K562 (cell line): ENCODE data around the gene AP3B1. TPM values are rescaled to one million over a fixed set of nuclear protein-coding genes. Genes with fewer than 3 reads are reported as not detected.
A peak's percentile ranks its signal among the peaks of the same experiment; 100 is the strongest.

ENCODE experiments used
- ATAC-seq: fragments of 200-7000 bp; cut with Tn5 transposase; 3 replicates; pipeline ENCODE4 v1.9.1; 2020; ENCODE audit warnings: moderate library complexity
- BruUV-seq: library from RNA; stranded (reverse); fragments of 400-500 nt; replicated peaks from 2 replicates; lab custom pipeline; 2021; lab: Mats Ljungman, UMichigan
- CTCF ChIA-PET: fragments of 300-600 bp; formaldehyde crosslinking; extraction: SDS; loops from one replicate; lab custom pipeline; 2021; ENCODE audit warnings: low intra/inter-chr PET ratio; lab: Yijun Ruan, JAX
- POLR2A ChIA-PET: fragments of 300-600, 350-650 bp; sonication (Branson Sonifier 250); formaldehyde crosslinking; extraction: SDS; loops from one replicate; lab custom pipeline; 2021; ENCODE audit warnings: antibody characterized with exemption, inconsistent platforms; lab: Yijun Ruan, JAX
- DNase-seq, 4 experiments: peaks; one replicate each; pipeline versions ENCODE4 v3.0.0 to v3.0.0-alpha.2; 2011 to 2018; ENCODE audit warnings: low spot score in 3 of 4, mixed read lengths in 3 of 4; ENCODE audit errors: extremely low read depth in 1 of 4
- FAIRE-seq: peaks from 2 replicates; lab custom pipeline; 2011; peaks lifted over from hg19 to GRCh38; lab: Jason Lieb, UNC
- H2AFZ ChIP-seq: 2 replicates; pipeline ENCODE4 v1.6.0; 2011; ENCODE audit warnings: low read depth, low read length, control low read depth, inconsistent platforms
- H3K27ac ChIP-seq: fragments of 200-600 bp; 3 replicates; pipeline ENCODE4 v1.8.0; 2011; ENCODE audit warnings: low read depth, mild to moderate bottlenecking, control low read depth, inconsistent platforms, low read length, moderate library complexity, mixed read lengths; ENCODE audit errors: extremely low read depth
- H3K27me3 ChIP-seq, 2 experiments: fragments of 300-600 bp in 1 of 2; 2 replicates in 1 of 2; 3 replicates in 1 of 2; pipeline versions ENCODE4 v1.6.0 to v1.8.0; 2011; ENCODE audit warnings: inconsistent platforms in 2 of 2, low read length in 2 of 2, mild to moderate bottlenecking in 1 of 2, mixed read lengths in 1 of 2, moderate library complexity in 1 of 2; ENCODE audit not compliant: control insufficient read depth in 2 of 2, insufficient read depth in 2 of 2
- H3K36me3 ChIP-seq: fragments of 300-600 bp; 3 replicates; pipeline ENCODE4 v1.8.0; 2011; ENCODE audit warnings: mild to moderate bottlenecking, low read length, inconsistent platforms; ENCODE audit not compliant: control insufficient read depth, insufficient read depth
- H3K4me1 ChIP-seq, 2 experiments: fragments of 200-600 bp in 1 of 2; replicated peaks in 1 of 2; 2 replicates in 1 of 2; 3 replicates in 1 of 2; pipeline versions ENCODE4 v1.5.1 to v1.8.0; 2011; ENCODE audit warnings: inconsistent platforms in 2 of 2, low read length in 2 of 2, mild to moderate bottlenecking in 1 of 2, mixed read lengths in 1 of 2, moderate library complexity in 1 of 2; ENCODE audit not compliant: control insufficient read depth in 2 of 2, insufficient read depth in 2 of 2
- H3K4me2 ChIP-seq: 2 replicates; pipeline ENCODE4 v1.6.1; 2011; ENCODE audit warnings: low read length, control low read depth, inconsistent platforms, mixed read lengths; ENCODE audit not compliant: insufficient read depth
- H3K4me3 ChIP-seq: fragments of 200-600 bp; sonication (generic), shearing (Covaris generic); 2 replicates; pipeline ENCODE4 v1.5.1; 2016; ENCODE audit warnings: control low read depth, inconsistent platforms
- H3K79me2 ChIP-seq: fragments of 200-600 bp; 3 replicates; pipeline ENCODE4 v1.8.0; 2011; ENCODE audit warnings: low read length, inconsistent platforms; ENCODE audit not compliant: control insufficient read depth, insufficient read depth
- H3K9ac ChIP-seq, 2 experiments: 2 replicates each; pipeline versions ENCODE4 v1.6.0 to v1.6.1; 2011; ENCODE audit warnings: low read depth in 2 of 2, low read length in 2 of 2, control low read depth in 1 of 2, inconsistent platforms in 1 of 2, mild to moderate bottlenecking in 1 of 2, mixed read lengths in 1 of 2; ENCODE audit not compliant: insufficient read depth in 1 of 2
- H3K9me1 ChIP-seq: one replicate; pipeline ENCODE4 v1.6.0; 2011; ENCODE audit warnings: inconsistent platforms, mild to moderate bottlenecking, low read length, moderate library complexity; ENCODE audit not compliant: control insufficient read depth, insufficient read depth
- H3K9me3 ChIP-seq: replicated peaks from 2 replicates; pipeline ENCODE4 v1.5.1; 2011; ENCODE audit warnings: low read depth, low read length, inconsistent platforms; ENCODE audit not compliant: control insufficient read depth, insufficient read depth
- H4K20me1 ChIP-seq: replicated peaks from 2 replicates; pipeline ENCODE4 v1.6.1; 2011; ENCODE audit warnings: low read length, inconsistent platforms, mixed read lengths; ENCODE audit not compliant: control insufficient read depth, insufficient read depth
- COPS2 ChIP-seq: fragments of 450-650 bp; conservative IDR thresholded peaks from 2 replicates; pipeline ENCODE4 v1.6.1; 2016; ENCODE audit warnings: mild to moderate bottlenecking, moderate library complexity
- DEAF1 ChIP-seq: fragments of 450-650 bp; formaldehyde crosslinking; IDR thresholded peaks from 2 replicates; pipeline ENCODE4 v1.4.0; 2020; ENCODE audit warnings: mild to moderate bottlenecking, moderate library complexity
- KLF6 ChIP-seq: fragments of 250-450 bp; sonication (Bioruptor Pico); IDR thresholded peaks from 2 replicates; pipeline ENCODE4 v1.4.0; 2020; ENCODE audit warnings: mild to moderate bottlenecking, moderate library complexity, borderline replicate concordance
- NKRF ChIP-seq: fragments of 450-650 bp; IDR thresholded peaks from 2 replicates; pipeline ENCODE4 v1.6.1; 2016; ENCODE audit warnings: borderline replicate concordance
- NR2F6 ChIP-seq: fragments of 450-650 bp; formaldehyde crosslinking; IDR thresholded peaks from 2 replicates; pipeline ENCODE4 v1.4.0; 2020; ENCODE audit warnings: mild to moderate bottlenecking
- PBX2 ChIP-seq, 2 experiments: IDR thresholded peaks in 1 of 2; conservative IDR thresholded peaks in 1 of 2; 2 replicates each; pipeline ENCODE4 v1.6.1; 2016; ENCODE audit warnings: low read depth in 2 of 2, mild to moderate bottlenecking in 1 of 2, missing compliant biosample characterization in 1 of 2, missing genetic modification characterization in 1 of 2, moderate library complexity in 1 of 2
- RAD21 ChIP-seq, 2 experiments: fragments of 250-450 bp in 1 of 2; fragments of 450-650 bp in 1 of 2; sonication (Bioruptor Pico) in 1 of 2; formaldehyde crosslinking in 1 of 2; IDR thresholded peaks in 1 of 2; conservative IDR thresholded peaks in 1 of 2; 2 replicates each; pipeline versions ENCODE4 v1.4.0 to v1.8.0; 2020 to 2022; ENCODE audit warnings: mild to moderate bottlenecking in 2 of 2, moderate library complexity in 1 of 2
- RFX5 ChIP-seq: IDR thresholded peaks from 2 replicates; pipeline ENCODE4 v1.6.1; 2011; ENCODE audit warnings: low read depth, mild to moderate bottlenecking, improper control_type of control experiment, low read length
- SAFB ChIP-seq: fragments of 200-400 bp; formaldehyde crosslinking; IDR thresholded peaks from 2 replicates; pipeline ENCODE4 v1.6.1; 2017; ENCODE audit warnings: low read depth, low read length, borderline replicate concordance
- SP1 ChIP-seq: sonication (generic); formaldehyde crosslinking; IDR thresholded peaks from 2 replicates; pipeline ENCODE4 v1.8.1; 2022; ENCODE audit warnings: mild to moderate bottlenecking, missing genetic modification reagents
- TGIF2 ChIP-seq: sonication (generic); formaldehyde crosslinking; IDR thresholded peaks from 2 replicates; pipeline ENCODE4 v1.8.1; 2022; ENCODE audit warnings: mild to moderate bottlenecking, missing genetic modification reagents, moderate library complexity
- ZNF121 ChIP-seq: sonication (generic); formaldehyde crosslinking; conservative IDR thresholded peaks from 2 replicates; pipeline ENCODE4 v1.8.0; 2022; ENCODE audit warnings: missing genetic modification reagents
- ZNF512 ChIP-seq: IDR thresholded peaks from 2 replicates; pipeline ENCODE4 v1.6.1; 2016; ENCODE audit warnings: missing genetic modification characterization, missing compliant biosample characterization
- WGBS: fragments of 100-300 bp; shearing (Covaris generic); methylation state at CpG from one replicate; pipeline ENCODE4 v1.1.6; 2016; ENCODE audit warnings: low coverage, mixed read lengths; ENCODE audit not compliant: insufficient coverage; ENCODE audit errors: missing lambda C conversion rate; 5-methylcytosine and 5-hydroxymethylcytosine counted together
- in situ Hi-C: fragments of 300-500 bp; cut with MboI; formaldehyde crosslinking; loops from 4 replicates; pipeline ENCODE4 v1.15.0; 2018; ENCODE audit warnings: inconsistent platforms, mixed read lengths
- intact Hi-C: fragments of 100-400 bp; cut with micrococcal nuclease; formaldehyde crosslinking; loops from 2 replicates; pipeline ENCODE4 v1.14.2; 2022
- polyA plus RNA-seq, 8 experiments: library from polyadenylated mRNA; depleted of rRNA in 4 of 8; stranded (reverse) in 5 of 8; unstranded in 3 of 8; fragments of >200 nt; fragmentation: Nextera tagmentation in 2 of 8; fragmentation: Illumina TruSeq in 1 of 8; extraction: Ambion mirVana in 2 of 8; extraction: Trizol in 1 of 8; gene quantifications; 2 replicates each; pipeline versions ENCODE4 v1.2.1 to v1.2.3, GENCODE V29; 2011 to 2014; ENCODE audit warnings: inconsistent platforms in 1 of 8, missing spikeins in 1 of 8
- total RNA-seq, 7 experiments: library from RNA; depleted of rRNA in 6 of 7; stranded (reverse); fragments of >200 nt in 6 of 7; fragmentation: Illumina TruSeq in 2 of 7; extraction: Trizol in 2 of 7; gene quantifications; 2 replicates each; pipeline versions ENCODE4 v1.2.1 to v1.2.3, GENCODE V29; 2011 to 2021; ENCODE audit warnings: low replicate concordance in 1 of 7

The AP3B1 gene
- total and polyA plus RNA-seq, 9 of the 15 experiments (the other 6 are each of a cell fraction or from before 2014, with no cell fraction given) = 21.1 to 61.8 (median 42.2) TPM

- Histone ChIP-seq H2AFZ (no peak overlapping the region), H3K27ac (no peak overlapping the region), H3K9me1 (no peaks in the 10 kb centered on the region), H3K79me2 (no peaks in the 10 kb centered on the region), H4K20me1 (no peaks in the 10 kb centered on the region), H3K9me3 (no peaks in the 10 kb centered on the region), H3K4me1 (no peaks in the 10 kb centered on the region), H3K4me2 (no peak overlapping the region), H3K36me3 (no peaks in the 10 kb centered on the region), H3K9ac (no peak overlapping the region), H3K4me3 (no peak overlapping the region), H3K27me3 (no peaks in the 10 kb centered on the region)
- peak in 2 of 4 experiments; percentile 25 to 42 for DNase-seq
- peak; percentile 51 for FAIRE-seq
- POLR2A ChIA-PET = interaction anchor here (0.7 to 1.6 kb wide), 3 partner anchors 15 to 40 kb away, joined by 3 to 4 read pairs (median 4); partner anchors contain the start of gene SCAMP1
- BruUV-seq = no TSS peak
- in situ Hi-C loops (loop anchor here (5.0 kb wide), 1 partner anchor 212 kb away; no protein-coding TSS in a partner anchor), intact Hi-C loops (loop anchor here (5.0 to 10.0 kb wide), 3 partner anchors 42 to 644 kb away; partner anchors contain the start of gene SCAMP1)
- CTCF ChIA-PET = interaction anchor here (0.6 to 1.1 kb wide), 7 partner anchors 115 to 644 kb away, joined by 3 to 7 read pairs (median 3); no protein-coding TSS in a partner anchor
- ATAC-seq = peak; percentile 67; the same call in 2 of the 3 replicates
- 15% methylated on average over 2 of the region's 2 CpGs for WGBS
- TF ChIP-seq ZNF121 (CRISPR knock-in tag) (no peak), PBX2 (CRISPR knock-in tag; IDR thresholded peaks at IDR 0.05; ENCODE audit: low read depth) (no peak), PBX2 (tag; conservative IDR thresholded peaks at IDR 0.05; ENCODE audit: low read depth) (no peak), RAD21 (CRISPR knock-in tag; conservative IDR thresholded peaks at IDR 0.05 in 1 of 2, IDR thresholded peaks at IDR 0.05 in 1 of 2) (peak; percentile 70 to 88), COPS2 (no peak), KLF6 (CRISPR knock-in tag) (no peak), SP1 (CRISPR knock-in tag) (no peak), NKRF (no peak), ZNF512 (tag) (peak; percentile 29; the same call in 1 of the 2 replicates), TGIF2 (CRISPR knock-in tag) (no peak), DEAF1 (CRISPR knock-in tag) (0 out of 2 replicates have a peak, but pooled peaks have one; percentile 19), SAFB (no peak), NR2F6 (no peak), RFX5 (no peak)
Measured at GRCh38 chr5:78320401-78320800, 25.9 kb upstream of the AP3B1 start.
